GM12878 (cell line): ENCODE results near the gene RNASE13. TPM values are rescaled to one million over a fixed set of nuclear protein-coding genes. Genes with fewer than 3 reads are reported as not detected.

ENCODE experiments used
- ATAC-seq: fragments of 200-7000 bp; cut with Tn5 transposase; 3 replicates; pipeline ENCODE4 v1.9.1; 2020; ENCODE audit warnings: mild to moderate bottlenecking, moderate library complexity
- BruUV-seq: library from RNA; stranded (reverse); fragments of 400-500 nt; replicated peaks from 2 replicates; lab custom pipeline; 2021; lab: Mats Ljungman, UMichigan
- CTCF ChIA-PET: fragments of 300-600 bp; sonication (Branson Sonifier 250); formaldehyde crosslinking; extraction: SDS; loops from one replicate; lab custom pipeline; 2021; ENCODE audit warnings: inconsistent platforms; lab: Yijun Ruan, JAX
- POLR2A ChIA-PET: fragments of 350-600 bp; formaldehyde crosslinking; extraction: SDS; loops from one replicate; lab custom pipeline; 2021; ENCODE audit warnings: inconsistent platforms; lab: Charles Lee
- RAD21 ChIA-PET: fragments of 300-600 bp; sonication (Branson Sonifier 250); formaldehyde crosslinking; loops from one replicate; lab custom pipeline; 2023; ENCODE audit warnings: antibody characterized with exemption; ENCODE audit not compliant: unreplicated experiment; lab: Charles Lee
- SMC1A ChIA-PET: fragments of 300-600 bp; sonication (Branson Sonifier 250); formaldehyde crosslinking; loops from one replicate; lab custom pipeline; 2023; ENCODE audit not compliant: unreplicated experiment, uncharacterized antibody; lab: Charles Lee
- DNase-seq: peaks from one replicate; pipeline ENCODE4 v3.0.0-alpha.2; 2011; ENCODE audit warnings: low read depth, low spot score
- FAIRE-seq: peaks from 3 replicates; lab custom pipeline; 2011; peaks lifted over from hg19 to GRCh38; lab: Jason Lieb, UNC
- H2AFZ ChIP-seq: 2 replicates; pipeline ENCODE4 v1.6.0; 2011; ENCODE audit warnings: low read depth, low read length, control low read depth; ENCODE audit not compliant: control insufficient read depth
- H3K27ac ChIP-seq: 2 replicates; pipeline ENCODE4 v1.5.1; 2011; ENCODE audit warnings: control low read depth; ENCODE audit not compliant: control insufficient read depth, insufficient read depth
- H3K27me3 ChIP-seq, 2 experiments: replicated peaks in 1 of 2; 2 replicates each; pipeline versions ENCODE4 v1.6.0 to v1.6.1; 2011; ENCODE audit warnings: low read length in 1 of 2; ENCODE audit not compliant: control insufficient read depth in 2 of 2, insufficient read depth in 2 of 2
- H3K36me3 ChIP-seq, 2 experiments: 2 replicates each; pipeline ENCODE4 v1.5.1; 2011; ENCODE audit warnings: low read length in 1 of 2; ENCODE audit not compliant: control insufficient read depth in 2 of 2, insufficient read depth in 2 of 2
- H3K4me1 ChIP-seq: 2 replicates; pipeline ENCODE4 v1.6.1; 2011; ENCODE audit warnings: mild to moderate bottlenecking, low read length, moderate library complexity, mixed read lengths; ENCODE audit not compliant: control insufficient read depth, insufficient read depth
- H3K4me2 ChIP-seq: 2 replicates; pipeline ENCODE4 v1.6.0; 2011; ENCODE audit warnings: control low read depth; ENCODE audit not compliant: control insufficient read depth, insufficient read depth
- H3K4me3 ChIP-seq: fragments of 200-600 bp; sonication (generic); 2 replicates; pipeline ENCODE4 v1.5.1; 2016
- H3K79me2 ChIP-seq: 2 replicates; pipeline ENCODE4 v1.6.0; 2011; ENCODE audit warnings: low read length; ENCODE audit not compliant: control insufficient read depth, insufficient read depth
- H3K9ac ChIP-seq: 2 replicates; pipeline ENCODE4 v1.8.0; 2011; ENCODE audit warnings: low read length, control low read depth, mixed read lengths; ENCODE audit not compliant: control insufficient read depth, insufficient read depth
- H3K9me3 ChIP-seq: replicated peaks from 3 replicates; pipeline ENCODE4 v1.5.1; 2011; ENCODE audit warnings: mild to moderate bottlenecking, low read length; ENCODE audit not compliant: control insufficient read depth, insufficient read depth
- H4K20me1 ChIP-seq: 2 replicates; pipeline ENCODE4 v1.6.0; 2011; ENCODE audit not compliant: control insufficient read depth, insufficient read depth
- MEF2B ChIP-seq: fragments of 450-650 bp; IDR thresholded peaks from 2 replicates; pipeline ENCODE4 v1.6.1; 2018; ENCODE audit warnings: mild to moderate bottlenecking, moderate library complexity; ENCODE audit not compliant: partially characterized antibody, poor library complexity, severe bottlenecking
- SMAD1 ChIP-seq: fragments of 450-650 bp; IDR thresholded peaks from 2 replicates; pipeline ENCODE4 v1.6.1; 2018; ENCODE audit warnings: mild to moderate bottlenecking, low read depth; ENCODE audit not compliant: partially characterized antibody
- WGBS: methylation state at CpG from one replicate; pipeline ENCODE4 v1.1.6; 2016; ENCODE audit warnings: low lambda C conversion rate; ENCODE audit not compliant: insufficient replicate concordance, insufficient coverage; ENCODE audit errors: missing lambda C conversion rate; 5-methylcytosine and 5-hydroxymethylcytosine counted together
- in situ Hi-C: fragments of 300-500 bp; cut with MboI; formaldehyde crosslinking; loops from 9 replicates; pipeline ENCODE4 v1.14.3; 2018; ENCODE audit warnings: mixed read lengths
- intact Hi-C: fragments of 100-400 bp; cut with micrococcal nuclease; formaldehyde crosslinking; loops from one replicate; pipeline ENCODE4 v1.14.2; 2022; ENCODE audit not compliant: unreplicated experiment
- polyA plus RNA-seq, 11 experiments: library from polyadenylated mRNA; depleted of rRNA in 4 of 11; unstranded in 6 of 11; stranded (reverse) in 5 of 11; fragments of >200 nt; fragmentation: Nextera tagmentation in 4 of 11; fragmentation: Illumina TruSeq in 1 of 11; extraction: Ambion mirVana in 4 of 11; extraction: Trizol in 1 of 11; gene quantifications; 1 replicate in 1 of 11; 2 replicates in 10 of 11; pipeline versions ENCODE4 v1.2.1 to v1.2.3, GENCODE V29; 2011 to 2016; ENCODE audit warnings: inconsistent platforms in 2 of 11, missing spikeins in 2 of 11, low read depth in 1 of 11
- total RNA-seq, 4 experiments: library from RNA; depleted of rRNA in 3 of 4; stranded (reverse); fragments of >200 nt in 3 of 4; fragmentation: Illumina TruSeq in 1 of 4; extraction: Trizol in 1 of 4; gene quantifications; 2 replicates each; pipeline versions ENCODE4 v1.2.1 to v1.2.3, GENCODE V29; 2013 to 2021
- TF ChIP-seq, protein P1 (sequence below): IDR thresholded peaks from 2 replicates; pipeline ENCODE4 v1.6.1; 2012; ENCODE audit warnings: improper control_type of control experiment, low read depth, low read length; ENCODE audit not compliant: insufficient replicate concordance

Gene RNASE13
- total and polyA plus RNA-seq, 10 of the 15 experiments (the other 5 are each of a cell fraction or from before 2014, with no cell fraction given): not detected

DNA sequence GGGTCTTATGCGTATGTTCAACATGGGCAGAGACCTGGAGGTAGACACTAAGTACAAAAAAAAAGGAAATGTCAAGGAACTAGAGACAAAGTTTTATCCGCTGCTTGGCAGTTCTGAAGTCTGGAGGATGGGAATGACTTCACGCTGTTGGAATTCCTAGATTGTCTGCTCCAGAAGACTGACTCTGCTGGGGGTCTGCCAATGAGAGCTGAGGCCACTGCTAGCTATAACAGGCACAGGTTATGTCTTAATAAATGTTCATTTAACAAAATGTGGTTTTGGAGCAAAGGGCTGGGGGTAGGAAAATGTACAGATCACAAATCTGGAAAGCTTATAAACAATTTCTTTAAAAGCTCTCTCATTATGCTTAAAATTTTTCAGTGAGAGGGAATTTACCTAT is 28.9 kb upstream of the RNASE13 start:
- Histone ChIP-seq H4K20me1 (no peaks in the 10 kb centered on the region), H3K4me2 (no peak overlapping the region), H3K27ac (no peak overlapping the region), H2AFZ (no peak overlapping the region), H3K9me3 (no peaks in the 10 kb centered on the region), H3K9ac (no peak overlapping the region), H3K4me1 (no peaks in the 10 kb centered on the region), H3K4me3 (no peak overlapping the region), H3K79me2 (no peaks in the 10 kb centered on the region), H3K36me3 (no peaks in the 10 kb centered on the region), H3K27me3 (peaks cover 0 to 1% of the 10 kb centered on the region in 2 experiments; a peak in 2 of 4 replicates)
- in situ Hi-C loops: no loop called here
- CTCF ChIA-PET: interaction anchor here (0.9 to 6.3 kb wide), 3 partner anchors 29 to 50 kb away, joined by 3 to 68 read pairs (median 12); no protein-coding TSS in a partner anchor
- ATAC-seq (no peak), DNase-seq (no peak), FAIRE-seq (no peak)
- RAD21 ChIA-PET: no interaction called here
- intact Hi-C loops: no loop called here
- SMC1A ChIA-PET: interaction anchor here (1.3 to 1.9 kb wide), 2 partner anchors 41 to 49 kb away, joined by 3 to 6 read pairs; no protein-coding TSS in a partner anchor
- POLR2A ChIA-PET: no interaction called here
- BruUV-seq: no TSS peak
- TF ChIP-seq SMAD1: no peak
- no peak for TF ChIP-seq MEF2B
- TF ChIP-seq, protein P1, sequence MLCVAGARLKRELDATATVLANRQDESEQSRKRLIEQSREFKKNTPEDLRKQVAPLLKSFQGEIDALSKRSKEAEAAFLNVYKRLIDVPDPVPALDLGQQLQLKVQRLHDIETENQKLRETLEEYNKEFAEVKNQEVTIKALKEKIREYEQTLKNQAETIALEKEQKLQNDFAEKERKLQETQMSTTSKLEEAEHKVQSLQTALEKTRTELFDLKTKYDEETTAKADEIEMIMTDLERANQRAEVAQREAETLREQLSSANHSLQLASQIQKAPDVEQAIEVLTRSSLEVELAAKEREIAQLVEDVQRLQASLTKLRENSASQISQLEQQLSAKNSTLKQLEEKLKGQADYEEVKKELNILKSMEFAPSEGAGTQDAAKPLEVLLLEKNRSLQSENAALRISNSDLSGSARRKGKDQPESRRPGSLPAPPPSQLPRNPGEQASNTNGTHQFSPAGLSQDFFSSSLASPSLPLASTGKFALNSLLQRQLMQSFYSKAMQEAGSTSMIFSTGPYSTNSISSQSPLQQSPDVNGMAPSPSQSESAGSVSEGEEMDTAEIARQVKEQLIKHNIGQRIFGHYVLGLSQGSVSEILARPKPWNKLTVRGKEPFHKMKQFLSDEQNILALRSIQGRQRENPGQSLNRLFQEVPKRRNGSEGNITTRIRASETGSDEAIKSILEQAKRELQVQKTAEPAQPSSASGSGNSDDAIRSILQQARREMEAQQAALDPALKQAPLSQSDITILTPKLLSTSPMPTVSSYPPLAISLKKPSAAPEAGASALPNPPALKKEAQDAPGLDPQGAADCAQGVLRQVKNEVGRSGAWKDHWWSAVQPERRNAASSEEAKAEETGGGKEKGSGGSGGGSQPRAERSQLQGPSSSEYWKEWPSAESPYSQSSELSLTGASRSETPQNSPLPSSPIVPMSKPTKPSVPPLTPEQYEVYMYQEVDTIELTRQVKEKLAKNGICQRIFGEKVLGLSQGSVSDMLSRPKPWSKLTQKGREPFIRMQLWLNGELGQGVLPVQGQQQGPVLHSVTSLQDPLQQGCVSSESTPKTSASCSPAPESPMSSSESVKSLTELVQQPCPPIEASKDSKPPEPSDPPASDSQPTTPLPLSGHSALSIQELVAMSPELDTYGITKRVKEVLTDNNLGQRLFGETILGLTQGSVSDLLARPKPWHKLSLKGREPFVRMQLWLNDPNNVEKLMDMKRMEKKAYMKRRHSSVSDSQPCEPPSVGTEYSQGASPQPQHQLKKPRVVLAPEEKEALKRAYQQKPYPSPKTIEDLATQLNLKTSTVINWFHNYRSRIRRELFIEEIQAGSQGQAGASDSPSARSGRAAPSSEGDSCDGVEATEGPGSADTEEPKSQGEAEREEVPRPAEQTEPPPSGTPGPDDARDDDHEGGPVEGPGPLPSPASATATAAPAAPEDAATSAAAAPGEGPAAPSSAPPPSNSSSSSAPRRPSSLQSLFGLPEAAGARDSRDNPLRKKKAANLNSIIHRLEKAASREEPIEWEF: no peak
- 50% methylated on average over 3 of the region's 3 CpGs for WGBS
